HuH-7.5 (cell line): ENCODE results near the gene DPP9.
"Not testable (repeated sequence)": the region's sequence is repeated elsewhere in the genome, so short reads cannot be mapped to it uniquely, and the experiment has no call there.

Experiments
- DNase-seq: peaks from one replicate; pipeline ENCODE4 v3.0.0; 2011; ENCODE audit warnings: low spot score

The DPP9 gene

GRCh38 chr19:4723595-4724514 lies at the start of gene DPP9:
Gene DPP9 (minus strand): TSS chr19:4723842. CDS start chr19:4719906, 3,936 bp downstream.
- DNase-seq, result peak; percentile 99

- DNase-seq, result no peak
These were observed 49.5 kb upstream of the DPP9 start for GRCh38 chr19:4773047-4773640.

GRCh38 chr19:4772566-4772965 lies 48.9 kb upstream of the DPP9 start:
- DNase-seq, result no peak

DNA sequence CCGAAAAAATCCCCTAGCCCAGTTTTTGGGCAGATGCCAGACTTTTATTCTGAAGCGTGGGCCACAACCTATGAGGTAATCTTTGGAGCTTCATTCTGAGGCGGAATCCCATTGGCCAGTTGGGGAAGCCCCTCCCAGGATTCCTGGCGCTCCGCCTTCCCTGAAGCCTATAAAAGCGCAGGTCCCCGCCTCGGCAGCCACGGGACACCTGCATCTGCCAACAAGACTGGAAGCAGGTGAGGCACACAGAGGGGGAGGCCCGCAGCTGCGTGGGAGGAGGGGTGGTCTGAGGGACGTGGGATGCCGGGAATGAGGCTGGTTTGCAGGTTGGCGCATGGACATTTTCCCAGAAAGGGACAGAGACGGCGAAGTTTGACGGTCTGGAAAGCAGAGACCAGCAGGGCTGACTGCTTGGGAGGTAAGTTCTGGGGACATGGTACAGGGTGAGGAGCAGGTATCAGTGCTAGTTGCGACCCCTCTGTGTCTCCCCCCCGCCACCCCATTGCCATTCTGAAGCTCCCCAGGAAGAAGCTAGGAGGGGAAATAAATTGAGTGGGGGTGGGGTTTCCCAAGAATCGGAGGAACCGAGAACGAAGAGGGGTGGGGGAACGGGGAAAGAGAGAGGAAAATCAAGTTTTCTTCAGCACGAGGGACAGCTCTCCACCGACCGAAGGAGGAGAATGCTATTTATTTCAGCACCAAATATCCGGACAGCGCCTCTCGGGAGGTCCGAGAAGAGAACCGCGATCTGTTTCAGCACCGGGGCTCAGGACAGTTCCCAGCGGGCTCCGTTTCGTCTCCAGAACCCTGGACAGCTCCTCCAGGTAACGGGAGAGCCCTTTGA lies 45.5 kb upstream of the DPP9 start:
- peak; percentile 78 for DNase-seq

GRCh38 chr19:4764393-4764660 lies 40.7 kb upstream of the DPP9 start:
- no peak for DNase-seq

GRCh38 chr19:4763021-4763420 lies 39.4 kb upstream of the DPP9 start:
- no peak for DNase-seq

GRCh38 chr19:4760285-4760650 lies 36.6 kb upstream of the DPP9 start:
- DNase-seq, result no peak

GRCh38 chr19:4759388-4760284 lies 36.0 kb upstream of the DPP9 start:
- peak; percentile 99 for DNase-seq

DNA sequence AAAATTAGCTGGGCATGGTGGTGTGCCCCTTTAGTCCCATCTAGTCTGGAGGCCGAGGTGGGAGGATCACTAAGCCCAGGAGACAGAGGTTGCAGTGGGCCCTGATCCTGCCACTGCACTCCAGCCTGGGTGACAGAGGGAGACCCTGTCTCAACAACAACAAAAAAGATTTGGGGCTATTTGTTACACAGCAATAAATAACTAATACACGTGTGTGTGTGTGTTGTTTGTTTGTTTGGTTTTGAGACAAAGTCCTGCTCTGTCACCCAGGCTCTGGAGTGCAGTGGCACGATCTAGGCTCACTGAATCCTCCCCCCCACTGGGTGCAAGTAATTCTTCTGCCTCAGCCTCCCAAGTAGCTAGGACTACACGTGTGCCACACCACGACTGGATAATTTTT lies 35.0 kb upstream of the DPP9 start:
- DNase-seq, result no peak

GRCh38 chr19:4758082-4758481 lies 34.4 kb upstream of the DPP9 start:
- DNase-seq, result no peak

DNA sequence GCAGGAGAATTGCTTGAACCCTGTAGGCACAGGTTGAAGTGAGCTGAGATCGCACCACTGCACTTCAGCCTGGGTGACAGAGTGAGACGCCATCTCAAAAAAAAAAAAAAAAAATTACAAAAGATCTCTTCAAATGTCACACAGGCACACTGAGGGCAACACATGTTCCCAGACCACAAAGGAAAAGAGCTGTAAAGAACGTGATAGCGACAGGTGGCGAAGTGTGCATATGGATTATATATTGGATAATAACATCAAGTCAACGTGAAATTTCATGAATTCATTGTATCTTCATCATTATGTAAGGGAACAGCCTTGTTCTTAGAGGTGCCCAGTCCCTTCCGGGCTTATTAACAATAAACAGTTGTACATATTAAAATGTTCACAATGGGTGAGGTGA lies 31.8 kb upstream of the DPP9 start:
- DNase-seq, result no peak

GRCh38 chr19:4754248-4754647 lies 30.6 kb upstream of the DPP9 start:
- no peak for DNase-seq

- DNase-seq, result no peak
These were observed 26.4 kb upstream of the DPP9 start for GRCh38 chr19:4749870-4750590.

DNA sequence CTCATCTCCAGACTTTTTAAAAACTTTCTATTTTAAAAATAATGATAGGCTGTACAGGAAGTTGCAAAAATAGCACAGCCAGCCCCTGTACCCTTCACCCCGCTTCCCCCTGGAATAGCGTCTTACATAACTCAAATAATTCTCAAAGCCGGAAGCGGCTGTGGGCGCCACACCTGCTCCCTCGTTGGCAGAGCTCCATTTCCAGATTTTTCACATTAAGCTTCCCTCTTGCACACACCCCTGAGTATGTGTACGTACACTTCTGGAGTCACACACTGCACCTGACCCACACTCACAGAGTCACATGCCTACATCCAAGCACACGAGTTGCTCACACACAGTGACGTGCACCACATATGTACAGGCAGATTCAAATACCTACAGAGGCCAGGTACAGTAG lies 24.9 kb upstream of the DPP9 start:
- no peak for DNase-seq

DNA sequence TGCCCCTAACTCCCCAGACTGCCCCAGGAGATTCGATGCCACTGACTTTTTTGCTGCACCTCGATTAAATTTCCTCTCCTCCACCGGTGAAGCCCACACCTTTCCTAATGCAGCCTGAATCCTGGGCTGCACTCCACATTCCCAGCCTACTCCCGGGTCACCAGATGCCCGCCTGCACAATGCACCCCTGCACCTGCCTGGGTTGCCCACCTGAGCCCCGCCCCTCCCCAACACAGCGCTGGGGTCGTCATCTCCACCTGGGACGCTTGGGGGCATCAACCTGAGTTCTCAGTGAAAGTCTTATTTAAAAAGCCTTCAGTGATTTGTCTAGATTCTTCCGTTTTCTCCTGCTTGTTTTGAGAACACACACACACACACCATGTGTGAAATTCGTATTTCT lies 24.5 kb upstream of the DPP9 start:
- no peak for DNase-seq

DNA sequence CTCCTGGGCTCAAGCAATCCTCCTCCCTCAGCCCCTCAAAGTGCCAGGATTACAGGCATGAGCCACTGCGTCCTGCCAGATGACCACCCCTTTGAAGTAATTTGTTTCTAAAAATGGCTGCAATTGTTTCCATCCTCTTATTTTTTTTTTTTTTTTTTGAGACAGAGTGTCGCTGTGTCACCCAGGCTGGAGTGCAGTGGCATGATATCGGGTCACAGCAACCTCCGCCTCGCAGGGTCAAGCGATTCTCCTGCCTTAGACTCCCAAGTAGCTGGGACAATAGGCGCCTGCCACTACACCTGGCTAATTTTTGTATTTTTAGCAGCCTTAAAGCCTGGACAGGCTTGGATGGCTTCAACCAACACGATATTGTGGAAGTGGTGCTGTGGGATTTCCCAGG lies 22.3 kb upstream of the DPP9 start:
- DNase-seq, result no peak

- DNase-seq, result not testable (repeated sequence)
These were observed 21.5 kb upstream of the DPP9 start for GRCh38 chr19:4745175-4745574.

DNA sequence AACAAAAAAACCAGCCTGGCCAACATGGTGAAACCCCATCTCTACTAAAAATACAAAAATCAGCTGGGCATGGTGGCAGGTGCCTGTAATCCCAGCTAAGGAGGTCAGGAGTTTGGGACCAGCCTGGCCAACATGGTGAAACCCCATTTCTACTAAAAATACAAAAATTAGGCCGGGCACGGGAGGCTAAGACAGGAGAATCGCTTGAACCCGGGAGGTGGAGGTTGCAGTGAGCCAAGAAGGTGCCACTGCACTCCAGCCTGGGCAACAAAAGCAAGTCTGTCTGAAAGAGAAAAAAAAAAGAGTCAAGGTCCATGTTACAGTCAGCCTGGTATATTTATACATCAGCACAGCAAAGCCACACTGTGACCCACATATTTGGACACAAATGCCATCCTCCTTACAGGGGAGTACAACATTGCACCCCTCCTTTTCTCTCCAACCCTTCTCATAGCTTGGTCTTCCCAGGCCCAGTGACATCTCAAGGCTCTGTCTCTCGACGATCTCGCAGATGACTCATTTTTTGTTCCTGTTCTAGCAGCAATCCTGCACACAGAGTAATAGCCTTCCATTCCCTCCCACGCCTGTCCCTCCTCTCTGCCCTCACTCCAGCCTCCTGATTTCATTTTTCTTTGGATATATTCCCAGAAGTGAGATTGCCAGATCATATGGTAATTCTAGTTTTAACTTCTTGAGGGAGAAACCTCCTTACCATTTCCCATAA lies 21.0 kb upstream of the DPP9 start:
- no peak for DNase-seq

DNA sequence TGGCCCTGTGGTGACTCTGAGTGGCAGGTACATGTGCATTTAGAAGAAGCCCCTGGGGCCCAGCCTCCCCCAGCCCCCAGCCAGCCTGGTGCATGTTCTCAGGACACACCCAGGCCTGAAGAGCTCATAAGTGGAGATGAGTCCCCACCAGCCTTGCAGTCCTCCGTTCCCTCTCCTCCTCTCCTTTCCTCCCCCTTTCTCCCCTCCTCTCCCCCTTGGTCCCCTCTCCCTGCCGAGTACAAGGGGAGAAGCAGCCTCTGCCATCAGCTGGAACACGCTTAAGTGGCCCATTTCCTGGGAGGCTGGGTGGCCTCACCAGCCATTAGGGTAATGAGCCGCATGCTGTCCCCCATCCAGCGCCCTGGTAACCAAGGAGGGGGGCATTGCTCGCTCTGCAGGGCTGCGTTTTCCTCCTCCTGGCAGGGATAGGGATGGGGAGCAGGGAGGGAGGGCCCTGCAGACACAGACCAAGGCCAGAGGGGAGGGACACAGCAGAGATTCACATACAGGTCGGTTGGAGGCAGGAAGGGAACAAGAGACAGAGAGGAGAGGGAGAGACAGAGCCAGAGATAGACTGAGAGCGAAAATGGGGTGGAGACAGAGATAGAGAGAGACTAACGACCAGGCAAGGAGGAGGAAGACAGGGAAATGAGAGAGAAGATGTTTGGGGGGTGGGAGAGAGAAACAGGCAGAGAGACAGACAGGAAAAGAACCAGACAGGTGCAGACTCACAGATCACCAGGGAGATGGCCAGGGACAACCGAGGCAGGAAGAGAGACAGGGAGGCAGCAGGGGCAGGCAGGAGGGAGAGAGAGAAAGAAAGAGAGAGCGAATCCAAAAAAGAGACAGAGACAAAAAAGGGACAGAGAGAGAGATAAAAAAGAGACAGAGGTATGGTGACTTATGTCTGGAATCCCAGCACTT lies 19.3 kb upstream of the DPP9 start:
- DNase-seq, result no peak

DNA sequence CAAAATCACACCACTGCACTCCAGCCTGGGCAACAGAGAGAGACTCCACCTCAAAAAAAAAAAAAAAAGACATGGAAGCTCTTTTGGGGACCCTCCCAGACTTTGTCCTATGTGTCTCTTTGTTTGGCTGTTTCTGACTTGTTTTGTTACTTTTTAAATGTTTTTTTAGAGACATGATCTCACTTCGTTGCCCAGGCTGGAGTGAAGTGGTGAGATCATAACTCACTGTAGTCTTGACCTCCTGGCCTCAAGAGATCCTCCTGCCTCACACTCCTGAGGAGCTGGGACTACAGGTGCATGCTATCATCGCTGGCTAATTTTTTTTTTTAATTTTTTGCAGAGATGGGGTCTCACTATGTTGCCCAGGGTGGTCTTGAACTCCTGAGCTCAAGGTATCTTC lies 16.4 kb upstream of the DPP9 start:
- DNase-seq, result no peak
